HG03045 (cell line): Measurements from ENCODE around the gene SPDYC.

Experiments
- ATAC-seq: cut with Tn5 transposase; IDR thresholded peaks from one replicate; pipeline ENCODE4 v1.9.1; 2021; ENCODE audit warnings: mild to moderate bottlenecking, moderate library complexity; ENCODE audit not compliant: unreplicated experiment

Gene SPDYC

GRCh38 chr11:65204646-65205601, 34.9 kb downstream of the SPDYC start:
- no peak for ATAC-seq

DNA sequence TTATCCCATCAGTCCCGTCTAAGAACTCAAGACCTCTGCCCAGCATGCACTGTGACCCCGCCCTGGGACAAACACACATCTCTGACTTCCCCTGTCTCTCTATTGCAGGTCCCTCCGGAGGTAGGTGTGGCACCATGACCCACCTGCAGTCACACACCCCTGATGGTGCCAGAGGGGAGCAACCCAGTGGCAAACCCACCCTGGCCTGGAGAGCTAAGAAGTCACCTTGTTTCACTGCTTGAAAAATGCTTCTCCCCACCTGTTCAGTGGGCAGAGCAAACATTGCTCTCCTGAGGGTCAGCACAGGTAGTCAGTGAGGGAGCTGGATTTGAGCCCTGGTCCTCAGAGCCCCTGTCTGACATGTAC, 35.6 kb downstream of the SPDYC start:
- no peak for ATAC-seq

- no peak for ATAC-seq
These were observed 36.4 kb downstream of the SPDYC start for GRCh38 chr11:65206441-65206841.

GRCh38 chr11:65206901-65207300, 36.9 kb downstream of the SPDYC start:
- no peak for ATAC-seq

DNA sequence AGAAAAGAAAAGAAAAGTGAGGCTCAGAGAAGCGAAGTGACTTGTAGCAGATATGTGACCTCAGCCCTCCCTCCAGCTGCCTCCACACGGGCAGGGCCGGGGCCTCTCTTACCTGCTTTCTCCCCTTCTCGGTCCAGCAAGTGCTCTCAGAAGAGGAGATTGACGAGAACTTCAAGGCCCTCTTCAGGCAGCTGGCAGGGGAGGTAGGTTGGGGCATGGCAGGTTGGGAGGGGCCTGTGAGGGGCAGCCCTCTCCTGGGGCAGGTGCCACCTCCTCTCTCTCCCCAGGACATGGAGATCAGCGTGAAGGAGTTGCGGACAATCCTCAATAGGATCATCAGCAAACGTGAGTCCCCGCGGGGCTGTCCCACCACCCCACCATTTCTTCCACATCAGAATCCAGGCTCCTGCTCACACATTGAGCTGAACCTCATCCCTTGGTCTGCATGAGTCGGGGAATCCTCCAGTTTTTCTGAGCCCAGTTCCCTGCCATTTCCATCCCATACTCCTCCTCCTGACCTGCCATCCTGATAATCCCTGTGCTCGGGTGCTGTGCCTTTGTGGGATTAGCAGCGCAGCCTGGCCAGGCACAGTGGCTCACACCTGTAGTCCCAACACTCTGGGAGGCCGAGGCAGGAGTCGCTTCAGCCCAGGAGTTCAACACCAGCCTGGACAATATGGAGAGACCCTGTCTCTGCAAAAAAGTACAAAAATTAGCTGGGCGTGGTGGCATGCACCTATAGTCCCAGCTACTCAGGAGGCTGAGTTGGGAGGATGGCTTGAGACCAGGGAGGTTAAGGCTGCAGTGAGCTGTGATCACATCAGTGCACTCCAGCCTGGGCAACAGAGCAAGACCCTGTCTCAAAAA, 38.1 kb downstream of the SPDYC start:
- no peak for ATAC-seq

DNA sequence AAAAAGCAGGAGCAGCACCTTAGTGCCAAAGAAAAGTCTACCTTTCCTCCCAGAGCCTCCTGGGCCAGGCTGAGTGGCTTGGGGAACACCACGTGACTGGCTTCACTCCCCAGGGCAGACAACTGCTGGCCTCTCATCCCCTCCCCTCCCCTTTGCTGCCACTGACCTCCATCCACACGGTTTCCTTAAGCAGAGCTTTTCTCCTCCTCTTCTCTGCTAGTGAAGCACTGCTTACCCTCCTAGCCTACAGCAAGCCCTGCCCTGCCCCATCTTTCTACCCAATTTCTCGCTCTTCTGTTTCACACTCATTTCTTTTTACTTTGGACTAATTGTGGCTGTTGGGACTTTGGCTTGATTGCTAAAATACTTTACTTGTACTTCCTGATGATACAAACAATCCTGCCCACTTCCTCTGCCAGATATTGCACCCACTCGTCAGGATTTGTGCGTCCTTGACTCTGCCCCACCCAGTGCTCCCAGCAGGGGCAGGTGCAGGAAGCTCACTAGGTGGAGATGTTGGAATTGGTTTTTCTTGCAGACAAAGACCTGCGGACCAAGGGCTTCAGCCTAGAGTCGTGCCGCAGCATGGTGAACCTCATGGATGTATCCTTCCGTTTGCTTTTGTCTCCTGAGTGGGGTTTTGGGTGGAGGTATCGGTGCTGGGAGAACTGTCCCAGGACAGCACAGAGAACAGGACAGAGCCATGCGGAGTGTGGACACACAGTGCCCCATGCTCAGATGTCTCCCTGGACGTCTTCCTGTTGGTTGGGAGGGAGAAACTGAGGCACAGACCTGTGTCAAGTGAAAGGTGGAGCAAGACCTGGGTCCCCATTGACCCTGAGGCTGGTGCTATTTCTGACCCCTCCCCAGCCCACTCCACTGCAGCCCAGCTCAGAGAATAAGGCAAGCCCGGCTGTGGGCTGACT, 39.0 kb downstream of the SPDYC start:
- ATAC-seq, result no peak

DNA sequence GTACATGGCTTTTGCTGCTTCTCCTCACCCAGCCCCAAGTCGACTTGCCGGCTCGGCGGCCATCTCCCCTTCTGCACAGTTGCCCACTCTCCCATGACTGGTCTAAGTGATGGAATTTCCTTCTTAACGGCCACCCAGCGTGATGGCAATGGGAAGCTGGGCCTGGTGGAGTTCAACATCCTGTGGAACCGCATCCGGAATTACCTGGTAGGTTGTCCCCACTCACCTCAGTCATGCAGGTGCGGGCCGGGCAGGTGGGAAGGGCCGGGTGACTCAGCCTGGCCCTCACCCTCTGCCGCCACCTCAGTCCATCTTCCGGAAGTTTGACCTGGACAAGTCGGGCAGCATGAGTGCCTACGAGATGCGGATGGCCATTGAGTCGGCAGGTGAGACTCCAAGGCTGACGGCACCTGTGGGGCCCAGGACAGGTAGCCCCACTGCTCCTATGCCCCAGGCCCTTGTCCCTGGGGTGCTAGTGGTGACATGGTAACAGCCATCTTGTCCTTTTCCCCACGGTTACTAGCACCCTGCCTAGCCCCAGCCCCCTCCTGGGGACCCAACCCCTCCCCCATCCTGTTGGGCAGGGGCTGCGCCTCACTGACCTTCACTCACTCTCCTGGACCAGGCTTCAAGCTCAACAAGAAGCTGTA, 39.8 kb downstream of the SPDYC start:
- ATAC-seq, result no peak

GRCh38 chr11:65210361-65210731, 40.3 kb downstream of the SPDYC start:
- ATAC-seq, result no peak

DNA sequence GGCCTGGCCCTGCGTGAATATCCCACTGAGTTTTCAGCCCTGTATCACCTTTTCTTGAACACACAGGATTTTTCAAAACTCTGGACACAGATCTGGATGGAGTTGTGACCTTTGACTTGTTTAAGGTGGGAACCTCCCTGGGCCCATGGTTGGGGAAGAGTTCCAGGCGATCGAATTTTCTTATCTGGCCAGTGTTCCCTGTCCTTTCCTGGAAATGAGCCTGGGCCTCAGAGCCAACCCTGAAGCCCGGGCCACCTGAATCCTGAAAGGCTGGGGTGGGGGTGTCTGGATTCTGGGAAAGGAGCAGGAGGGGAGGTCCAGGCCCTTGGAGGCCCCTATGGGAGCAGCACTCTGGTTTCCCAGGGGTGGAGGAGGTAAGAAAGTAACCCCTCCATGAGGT, 40.7 kb downstream of the SPDYC start:
- no peak for ATAC-seq

GRCh38 chr11:65211293-65212105, 41.5 kb downstream of the SPDYC start:
- no peak for ATAC-seq

DNA sequence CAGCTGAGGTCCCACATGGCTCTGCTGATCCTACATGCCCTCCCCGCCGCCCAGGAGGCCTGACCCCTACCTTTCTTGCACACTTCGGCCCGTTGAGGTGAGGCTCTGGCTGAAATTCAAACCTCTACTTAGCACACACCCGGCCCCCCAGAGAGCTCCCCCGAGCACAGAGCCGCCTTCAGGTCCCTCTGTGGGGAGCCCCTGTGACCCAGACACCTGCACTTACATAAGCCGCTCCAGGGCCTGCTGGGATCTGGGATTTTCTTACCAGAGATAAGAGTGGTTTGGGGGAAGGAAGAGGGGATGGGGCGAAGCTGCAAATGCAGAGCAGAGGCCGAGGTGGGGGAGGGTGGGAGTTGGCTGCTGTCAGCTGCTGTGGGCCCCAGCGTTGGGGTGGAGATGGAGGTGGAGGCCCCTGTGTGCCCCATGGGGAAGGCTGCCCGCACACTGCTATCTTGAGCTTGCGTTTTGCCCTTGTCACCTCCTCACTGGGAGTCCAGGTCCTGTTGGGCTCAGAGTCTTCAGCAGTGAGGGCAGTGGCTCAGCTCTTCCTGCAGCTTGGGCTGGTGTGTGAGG, 42.3 kb downstream of the SPDYC start:
- no peak for ATAC-seq

- no peak for ATAC-seq
These were observed 43.5 kb downstream of the SPDYC start for GRCh38 chr11:65213322-65214211.

GRCh38 chr11:65214212-65214845, 44.3 kb downstream of the SPDYC start:
- no peak for ATAC-seq

DNA sequence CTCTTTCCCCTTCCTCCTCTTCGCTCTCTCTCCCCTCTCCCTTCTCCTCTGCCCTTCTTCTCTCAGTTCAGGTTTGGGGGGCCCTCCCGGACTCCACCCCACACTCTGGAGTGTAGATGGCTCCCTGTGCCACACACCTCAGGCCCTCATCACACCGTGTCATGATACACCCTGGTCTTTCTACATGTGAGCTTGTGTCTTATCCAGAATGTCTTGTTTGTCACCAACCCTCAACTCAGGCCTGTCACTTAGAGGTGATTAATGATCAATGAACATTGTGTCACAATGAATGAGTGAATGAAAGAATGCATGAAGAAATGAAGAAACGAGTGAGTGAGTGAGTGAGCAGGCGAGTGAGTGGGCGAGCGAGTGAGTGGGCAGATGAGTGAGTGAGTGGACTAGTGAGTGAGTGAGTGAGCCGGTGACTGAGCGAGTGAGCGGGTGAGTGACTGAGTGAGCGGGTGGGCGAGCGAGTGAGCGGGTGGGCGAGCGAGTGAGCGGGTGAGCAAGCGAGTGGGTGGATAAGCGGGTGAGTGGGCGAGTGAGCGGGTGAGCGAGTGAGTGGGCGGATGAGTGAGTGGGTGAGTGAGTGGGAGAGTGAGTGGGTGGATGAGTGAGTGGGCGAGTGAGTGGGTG, 45.5 kb downstream of the SPDYC start:
- ATAC-seq, result no peak

DNA sequence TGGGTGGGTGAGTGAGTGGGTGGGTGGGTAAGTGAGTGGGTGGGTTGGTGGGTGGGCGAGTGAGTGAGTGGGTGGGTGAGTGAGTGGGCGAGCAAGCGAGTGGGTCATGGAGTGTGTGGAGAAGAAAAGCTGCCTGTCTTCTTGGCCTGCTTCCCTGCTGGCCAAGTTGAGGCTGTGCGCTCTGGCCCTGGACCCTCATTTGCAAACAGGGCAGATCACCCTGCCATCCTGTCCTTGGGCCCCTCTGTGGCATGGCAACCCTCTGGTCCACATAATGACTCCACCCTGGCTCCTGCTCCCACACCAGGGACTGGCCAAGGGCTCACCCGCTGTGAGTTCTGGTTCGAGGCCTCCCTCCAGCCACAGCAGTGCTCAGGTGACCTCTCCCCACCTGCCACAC, 46.8 kb downstream of the SPDYC start:
- ATAC-seq, result no peak

DNA sequence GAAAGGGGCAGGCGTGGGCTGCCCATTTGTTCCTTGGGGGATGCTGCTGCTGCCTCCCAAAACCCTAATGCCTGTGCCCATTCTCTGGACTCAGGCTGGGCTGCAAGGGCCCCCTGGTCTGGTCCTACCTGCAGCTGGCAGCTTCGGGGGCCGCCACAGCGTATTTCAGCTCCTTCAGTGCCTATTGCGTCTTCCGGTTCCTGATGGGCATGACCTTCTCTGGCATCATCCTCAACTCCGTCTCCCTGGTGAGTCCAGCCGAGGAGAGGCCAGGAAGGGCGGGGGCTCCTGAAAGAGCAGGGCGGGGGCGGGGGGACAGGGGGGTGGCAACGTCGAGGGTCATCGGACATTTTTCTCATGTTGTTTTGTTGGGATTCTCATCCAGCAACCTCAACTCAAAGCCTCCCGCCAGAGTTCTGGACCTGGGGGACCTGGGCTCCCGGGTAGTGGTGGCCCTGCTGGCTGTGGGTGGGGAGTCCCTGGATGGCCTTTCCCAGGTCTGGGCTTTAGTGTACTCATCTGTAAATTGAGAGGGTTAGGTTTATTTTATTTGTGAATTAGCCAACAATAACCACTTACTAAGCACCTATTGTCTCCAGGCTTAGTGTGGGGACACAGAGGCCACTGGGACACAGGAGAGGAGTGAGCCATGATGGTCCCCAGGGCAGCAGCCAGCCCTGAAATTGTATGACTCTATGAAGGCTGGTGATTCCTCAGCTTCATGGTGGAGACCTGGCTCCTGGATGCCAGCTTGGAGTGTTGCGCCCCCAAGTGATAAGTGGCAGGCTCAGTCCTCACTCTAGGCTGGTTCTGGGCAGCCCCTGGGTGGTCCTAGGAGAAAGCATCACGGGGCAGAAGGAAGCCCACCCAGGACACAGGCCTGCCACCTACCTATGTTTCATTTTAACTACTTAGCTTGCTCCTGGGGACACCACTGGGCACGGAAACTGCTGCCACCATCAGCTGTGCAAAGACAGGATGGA, 47.7 kb downstream of the SPDYC start:
- no peak for ATAC-seq
